ENCODE results near the gene PRM2. TPM values are rescaled to one million over a fixed set of nuclear protein-coding genes. Genes with fewer than 3 reads are reported as not detected.

Gene PRM2
- total RNA-seq, 1 experiment from 2014 or later: not detected

DNA sequence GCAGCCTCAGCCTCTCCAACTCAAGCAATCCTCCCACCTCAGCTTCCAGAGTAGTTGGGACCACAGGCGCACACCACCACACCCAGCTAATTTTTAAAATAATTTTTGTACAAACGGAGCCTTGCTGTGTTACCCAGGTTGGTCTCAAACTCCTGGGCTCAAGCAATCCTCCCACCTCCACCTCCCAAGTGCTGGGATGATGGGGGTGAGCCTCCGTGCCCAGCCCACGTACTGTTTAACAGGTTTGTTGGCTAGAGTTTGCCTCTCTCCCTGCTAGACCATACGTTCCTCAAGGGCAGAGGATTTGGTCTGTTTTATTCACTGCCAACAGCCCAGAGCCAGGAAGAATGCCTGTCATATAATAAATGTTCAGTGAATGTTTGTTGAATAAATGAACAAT is 46.8 kb downstream of the PRM2 start:
- DNase-seq: no peak
- H3K4me1 ChIP-seq (ENCODE audit: insufficient read depth, low read length): no peaks in the 10 kb centered on the region
- H3K9me3 Mint-ChIP-seq: no peaks in the 10 kb centered on the region
- no peak overlapping the region for H3K14ac ChIP-seq (ENCODE audit: insufficient read depth, low read length)
- no peaks in the 10 kb centered on the region for H3K36me3 Mint-ChIP-seq (ENCODE audit: insufficient read depth in 1 of 3, low read depth in 3 of 3)
- H3K4me3 Mint-ChIP-seq: no peak overlapping the region
- TF ChIP-seq, protein P1, sequence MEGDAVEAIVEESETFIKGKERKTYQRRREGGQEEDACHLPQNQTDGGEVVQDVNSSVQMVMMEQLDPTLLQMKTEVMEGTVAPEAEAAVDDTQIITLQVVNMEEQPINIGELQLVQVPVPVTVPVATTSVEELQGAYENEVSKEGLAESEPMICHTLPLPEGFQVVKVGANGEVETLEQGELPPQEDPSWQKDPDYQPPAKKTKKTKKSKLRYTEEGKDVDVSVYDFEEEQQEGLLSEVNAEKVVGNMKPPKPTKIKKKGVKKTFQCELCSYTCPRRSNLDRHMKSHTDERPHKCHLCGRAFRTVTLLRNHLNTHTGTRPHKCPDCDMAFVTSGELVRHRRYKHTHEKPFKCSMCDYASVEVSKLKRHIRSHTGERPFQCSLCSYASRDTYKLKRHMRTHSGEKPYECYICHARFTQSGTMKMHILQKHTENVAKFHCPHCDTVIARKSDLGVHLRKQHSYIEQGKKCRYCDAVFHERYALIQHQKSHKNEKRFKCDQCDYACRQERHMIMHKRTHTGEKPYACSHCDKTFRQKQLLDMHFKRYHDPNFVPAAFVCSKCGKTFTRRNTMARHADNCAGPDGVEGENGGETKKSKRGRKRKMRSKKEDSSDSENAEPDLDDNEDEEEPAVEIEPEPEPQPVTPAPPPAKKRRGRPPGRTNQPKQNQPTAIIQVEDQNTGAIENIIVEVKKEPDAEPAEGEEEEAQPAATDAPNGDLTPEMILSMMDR (conservative IDR thresholded peaks at IDR 0.05): no peak
- H4K91ac ChIP-seq (ENCODE audit: insufficient read length, low read depth, low read length): no peak overlapping the region
- no peak overlapping the region for H2BK12ac ChIP-seq (ENCODE audit: insufficient read length, low read depth, low read length)
- H2BK15ac ChIP-seq (ENCODE audit: low read depth, low read length): no peak overlapping the region
- no peak overlapping the region for H4K8ac ChIP-seq (replicated peaks; ENCODE audit: insufficient read length, low read depth, low read length)
- H3K4me2 ChIP-seq (ENCODE audit: insufficient read depth, insufficient read length, low read length): no peak overlapping the region
- no peak overlapping the region for H2BK5ac ChIP-seq (ENCODE audit: insufficient read length, low read length)
- H3K23ac ChIP-seq (ENCODE audit: insufficient read length, low read depth, low read length): no peak overlapping the region
- peaks cover 8% of the 10 kb centered on the region for H3K27me3 Mint-ChIP-seq (ENCODE audit: low read depth)
- H4K5ac ChIP-seq (ENCODE audit: insufficient read length, low read depth, low read length): no peak overlapping the region
- H3K27me3 ChIP-seq (ENCODE audit: insufficient read depth, low read length): no peaks in the 10 kb centered on the region
- H2AFZ ChIP-seq (ENCODE audit: low read length): no peak overlapping the region
- no peak overlapping the region for H3K27ac Mint-ChIP-seq
- peaks cover 0 to 9% of the 10 kb centered on the region in 2 experiments; a peak in 3 of 4 replicates for H3K4me1 Mint-ChIP-seq
- no peak overlapping the region for H2BK120ac ChIP-seq (ENCODE audit: low read depth, low read length, poor library complexity, severe bottlenecking)
- no peaks in the 10 kb centered on the region for H4K20me1 ChIP-seq (ENCODE audit: control insufficient read depth, insufficient read depth, insufficient read length)
- H2AK5ac ChIP-seq (ENCODE audit: insufficient read length, low read length): no peak overlapping the region
- no peak overlapping the region for H2BK20ac ChIP-seq (ENCODE audit: low read depth, low read length, poor library complexity, severe bottlenecking)
- no peaks in the 10 kb centered on the region for H3K79me2 ChIP-seq (ENCODE audit: insufficient read depth, low read length)
- no peaks in the 10 kb centered on the region for H3K23me2 ChIP-seq (ENCODE audit: insufficient read length, low read depth, low read length, poor library complexity, severe bottlenecking)
- no CpG with 5 or more reads among the region's 5 CpGs for WGBS (ENCODE audit: extremely low coverage, insufficient read length, low lambda C conversion rate)
- no peak overlapping the region for H3K18ac ChIP-seq (ENCODE audit: insufficient read length, low read depth, low read length)
- H3K9ac ChIP-seq (ENCODE audit: extremely low read depth, insufficient read length, low read length): no peak overlapping the region
- no peaks in the 10 kb centered on the region for H3K9me3 ChIP-seq (ENCODE audit: control insufficient read depth, low read depth, low read length)
- no peak overlapping the region for H3K56ac ChIP-seq (ENCODE audit: insufficient read length, low read depth, low read length)
- H3K4ac ChIP-seq (ENCODE audit: low read depth, low read length): no peak overlapping the region
- H3T11ph ChIP-seq (ENCODE audit: low read length): no peak overlapping the region
- H3K27ac ChIP-seq (ENCODE audit: insufficient read length, low read depth, low read length): no peak overlapping the region
- no peaks in the 10 kb centered on the region for H3K79me1 ChIP-seq (ENCODE audit: insufficient read depth, low read depth, low read length, poor library complexity, severe bottlenecking)

All from H9 (cell line).